Activated T-cell treated with anti-CD3 and anti-CD28 coated beads for 48 hours (primary cell): ENCODE data around the gene KSR2.

ENCODE experiments used
- DNase-seq: peaks from one replicate; pipeline ENCODE4 v3.0.0-alpha.2; 2020; ENCODE audit warnings: low read depth

Gene KSR2

GRCh38 chr12:117494833-117495655 lies 473.7 kb downstream of the KSR2 start:
- no peak for DNase-seq

- no peak for DNase-seq
These were observed 477.1 kb downstream of the KSR2 start for GRCh38 chr12:117491711-117492110.

- no peak for DNase-seq
These were observed 478.7 kb downstream of the KSR2 start for GRCh38 chr12:117490130-117490529.

- no peak for DNase-seq
These were observed 479.1 kb downstream of the KSR2 start for GRCh38 chr12:117489671-117490070.

GRCh38 chr12:117486840-117487659 lies 481.7 kb downstream of the KSR2 start:
- no peak for DNase-seq

GRCh38 chr12:117485984-117486839 lies 482.6 kb downstream of the KSR2 start:
- no peak for DNase-seq

- DNase-seq: no peak
These were observed 483.9 kb downstream of the KSR2 start for GRCh38 chr12:117484901-117485300.

GRCh38 chr12:117483501-117483900 lies 485.3 kb downstream of the KSR2 start:
- no peak for DNase-seq

GRCh38 chr12:117481470-117481869 lies 487.3 kb downstream of the KSR2 start:
- no peak for DNase-seq

- DNase-seq: no peak
These were observed 492.4 kb downstream of the KSR2 start for GRCh38 chr12:117476341-117476740.

- no peak for DNase-seq
These were observed 494.9 kb downstream of the KSR2 start for GRCh38 chr12:117473856-117474255.

GRCh38 chr12:117472983-117473382 lies 495.8 kb downstream of the KSR2 start:
- no peak for DNase-seq

- no peak for DNase-seq
These were observed 498.0 kb downstream of the KSR2 start for GRCh38 chr12:117470804-117471203.

GRCh38 chr12:117469883-117470483 lies 498.8 kb downstream of the KSR2 start:
- DNase-seq: no peak

GRCh38 chr12:117468016-117468415 lies 500.8 kb downstream of the KSR2 start:
- no peak for DNase-seq

GRCh38 chr12:117467588-117467987 lies 501.2 kb downstream of the KSR2 start:
- no peak for DNase-seq

GRCh38 chr12:117466677-117467362 lies 502.0 kb downstream of the KSR2 start:
- no peak for DNase-seq

GRCh38 chr12:117461732-117462131 lies 507.1 kb downstream of the KSR2 start:
- DNase-seq: no peak

GRCh38 chr12:117459229-117459628 lies 509.6 kb downstream of the KSR2 start:
- DNase-seq: no peak

GRCh38 chr12:117457189-117457588 lies 511.6 kb downstream of the KSR2 start:
- DNase-seq: no peak

- DNase-seq: no peak
These were observed 512.7 kb downstream of the KSR2 start for GRCh38 chr12:117456076-117456475.
